ENCODE measurements around the gene NCL. TPM values are rescaled to one million over a fixed set of nuclear protein-coding genes. Genes with fewer than 3 reads are reported as not detected.

Gene NCL
- total RNA-seq, 1 donor from 2014 or later, result 295 TPM

GRCh38 chr2:231486851-231487596 is 22.7 kb upstream of the NCL start:
- intact Hi-C loops (cut with DNase I), result no loop called here
- no peak for TF ChIP-seq CTCF (IDR thresholded peaks at IDR 0.05)
- ATAC-seq, result no peak
- H3K27ac ChIP-seq, result no peak overlapping the region
- no peak overlapping the region for H3K4me3 ChIP-seq
- no peaks in the 10 kb centered on the region for H3K9me3 ChIP-seq
- H3K36me3 ChIP-seq, result no peaks in the 10 kb centered on the region
- peaks cover 12% of the 10 kb centered on the region for H3K4me1 ChIP-seq
- DNase-seq, result no peak
- H3K27me3 ChIP-seq (ENCODE audit: low read depth), result no peaks in the 10 kb centered on the region

- Histone ChIP-seq H3K36me3 (no peaks in the 10 kb centered on the region), H3K27ac (peak overlapping the region; percentile 92), H3K4me1 (peaks cover 15% of the 10 kb centered on the region), H3K9me3 (no peaks in the 10 kb centered on the region), H3K27me3 (ENCODE audit: low read depth) (no peaks in the 10 kb centered on the region), H3K4me3 (peak overlapping the region; percentile 75)
- peak; percentile 71 to 73 for ATAC-seq
- peak; percentile 59 for DNase-seq
- intact Hi-C loops (cut with DNase I), result no loop called here
- no peak for TF ChIP-seq CTCF (IDR thresholded peaks at IDR 0.05)
Observed at GRCh38 chr2:231483398-231484329, 19.4 kb upstream of the NCL start.

- intact Hi-C loops (cut with DNase I), result no loop called here
- Histone ChIP-seq H3K9me3 (no peaks in the 10 kb centered on the region), H3K27ac (peak overlapping the region; percentile 92), H3K4me3 (peak overlapping the region; percentile 75), H3K36me3 (no peaks in the 10 kb centered on the region), H3K4me1 (peaks cover 15% of the 10 kb centered on the region), H3K27me3 (ENCODE audit: low read depth) (no peaks in the 10 kb centered on the region)
- peak; percentile 93 to 96 for ATAC-seq
- TF ChIP-seq CTCF (IDR thresholded peaks at IDR 0.05), result peak; percentile 97
- peak; percentile 87 for DNase-seq
Observed at GRCh38 chr2:231482806-231483391, 18.6 kb upstream of the NCL start.

- intact Hi-C loops (cut with DNase I), result no loop called here
- Histone ChIP-seq H3K4me3 (no peak overlapping the region), H3K27ac (no peak overlapping the region), H3K9me3 (no peaks in the 10 kb centered on the region), H3K36me3 (no peaks in the 10 kb centered on the region), H3K27me3 (ENCODE audit: low read depth) (no peaks in the 10 kb centered on the region), H3K4me1 (peaks cover 15% of the 10 kb centered on the region)
- DNase-seq (no peak), ATAC-seq (no peak)
- TF ChIP-seq CTCF (IDR thresholded peaks at IDR 0.05), result no peak
Observed at GRCh38 chr2:231480781-231481180, 16.5 kb upstream of the NCL start.

- H3K27ac ChIP-seq, result no peak overlapping the region
- no peaks in the 10 kb centered on the region for H3K9me3 ChIP-seq
- H3K4me3 ChIP-seq, result no peak overlapping the region
- no peaks in the 10 kb centered on the region for H3K27me3 ChIP-seq (ENCODE audit: low read depth)
- peaks cover 15% of the 10 kb centered on the region for H3K4me1 ChIP-seq
- H3K36me3 ChIP-seq, result no peaks in the 10 kb centered on the region
- intact Hi-C loops (cut with DNase I), result no loop called here
- TF ChIP-seq CTCF (IDR thresholded peaks at IDR 0.05), result no peak
- ATAC-seq (no peak), DNase-seq (no peak)
Observed at GRCh38 chr2:231479455-231479854, 15.2 kb upstream of the NCL start.

Data from lower lobe of right lung (tissue), 2 donors.